ENCODE measurements around the gene TYK2.
"Not testable (repeated sequence)": the region's sequence is repeated elsewhere in the genome, so short reads cannot be mapped to it uniquely, and the experiment has no call there.

Gene TYK2

GRCh38 chr19:10407096-10407495, 26.7 kb upstream of the TYK2 start:
- DNase-seq, result no peak

DNA sequence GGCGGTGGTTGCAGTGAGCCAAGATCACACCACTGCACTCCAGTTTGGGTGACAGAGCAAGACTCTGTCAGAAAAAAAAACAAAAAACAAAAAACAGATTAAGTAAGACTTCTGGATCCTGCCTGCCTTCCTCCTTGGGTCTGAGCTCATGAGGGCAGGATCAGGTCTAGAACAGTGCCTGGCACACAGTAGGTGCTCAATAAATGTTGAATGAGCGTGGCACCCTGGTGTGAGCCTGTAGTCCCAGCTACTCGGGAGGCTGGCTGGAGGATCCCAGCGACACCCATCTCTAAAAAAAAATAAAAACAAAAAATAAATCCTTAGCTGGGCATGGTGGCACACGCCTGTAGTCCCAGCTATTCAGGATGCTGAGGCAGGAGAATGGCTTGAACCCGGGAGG, 25.8 kb upstream of the TYK2 start:
- DNase-seq, result no peak

GRCh38 chr19:10404888-10405820, 24.8 kb upstream of the TYK2 start:
- no peak for DNase-seq

DNA sequence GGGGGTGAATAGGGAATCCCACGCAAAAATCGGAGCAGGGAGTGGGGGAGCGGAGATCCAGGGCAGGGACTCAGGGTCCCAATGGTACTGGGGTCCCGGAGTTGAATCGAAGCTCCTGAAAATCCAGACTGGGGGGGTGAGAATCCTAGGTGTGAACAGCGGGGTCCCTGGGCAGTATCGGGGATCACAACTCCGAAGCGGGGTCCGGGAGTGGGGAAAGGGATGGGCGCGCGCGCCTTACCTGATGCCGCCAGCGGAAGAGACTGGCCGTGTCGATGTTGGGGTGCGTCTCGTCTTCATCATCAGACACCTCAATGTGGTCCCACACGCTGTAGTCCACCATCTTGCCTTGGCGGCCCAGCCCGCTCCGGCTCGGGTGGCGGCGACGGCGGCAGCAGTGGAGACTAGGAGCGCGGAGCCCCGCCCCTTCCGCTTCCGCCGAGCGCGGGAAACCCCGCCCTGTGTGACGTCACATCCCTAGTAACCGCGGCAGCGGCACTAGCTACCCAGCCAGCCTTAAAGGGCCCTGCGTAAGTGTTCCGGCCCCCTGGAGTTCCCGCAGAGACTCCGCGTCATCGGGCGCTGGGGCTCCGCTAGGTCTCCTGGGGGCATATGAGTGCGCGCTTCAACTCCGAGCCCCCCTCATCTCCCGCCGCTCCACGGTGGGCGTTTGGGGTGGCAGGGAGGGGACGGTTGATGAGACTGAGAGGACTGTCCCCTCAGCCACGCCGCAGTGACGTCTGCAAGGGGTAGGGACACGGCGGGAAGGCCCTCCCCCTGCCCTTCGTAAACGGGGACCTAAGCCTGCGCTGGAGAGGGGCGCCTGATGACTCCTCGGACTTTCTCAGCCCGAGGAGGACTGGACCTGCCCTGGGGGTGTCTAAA, 23.0 kb upstream of the TYK2 start, which contains the start of gene CDC37:
TSS of gene CDC37 (minus strand) at position 406 of the 885 bp plus-strand sequence. CDS start at position 343, 63 bp downstream.
- peak; percentile 92 for DNase-seq

- no peak for DNase-seq
Observed at GRCh38 chr19:10402441-10403038, 22.2 kb upstream of the TYK2 start.

GRCh38 chr19:10399878-10400277, 19.5 kb upstream of the TYK2 start:
- no peak for DNase-seq

DNA sequence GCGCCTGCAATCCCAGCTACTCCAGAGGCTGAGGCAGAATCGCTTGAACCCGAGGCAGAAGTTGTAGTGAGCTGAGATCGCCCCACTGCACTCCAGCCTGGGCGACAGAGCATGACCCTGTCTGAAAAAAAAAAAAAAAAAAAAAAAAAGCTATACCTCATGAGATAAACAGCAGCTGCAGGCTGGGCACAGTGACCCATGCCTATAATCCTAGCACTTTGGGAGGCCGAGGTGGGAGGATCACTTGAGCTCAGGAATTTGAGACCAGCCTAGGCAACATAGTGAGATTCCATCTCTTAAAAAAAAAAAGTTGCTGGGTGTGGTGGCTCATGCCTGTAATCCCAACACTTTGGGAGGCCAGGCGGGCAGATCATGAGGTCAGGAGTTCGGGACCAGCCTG, 19.0 kb upstream of the TYK2 start:
- DNase-seq, result not testable (repeated sequence)

GRCh38 chr19:10398819-10399218, 18.4 kb upstream of the TYK2 start:
- DNase-seq, result no peak

GRCh38 chr19:10395917-10396316, 15.5 kb upstream of the TYK2 start:
- DNase-seq, result no peak

- DNase-seq, result no peak
Observed at GRCh38 chr19:10395436-10395835, 15.1 kb upstream of the TYK2 start.

- no peak for DNase-seq
Observed at GRCh38 chr19:10395003-10395402, 14.6 kb upstream of the TYK2 start.

DNA sequence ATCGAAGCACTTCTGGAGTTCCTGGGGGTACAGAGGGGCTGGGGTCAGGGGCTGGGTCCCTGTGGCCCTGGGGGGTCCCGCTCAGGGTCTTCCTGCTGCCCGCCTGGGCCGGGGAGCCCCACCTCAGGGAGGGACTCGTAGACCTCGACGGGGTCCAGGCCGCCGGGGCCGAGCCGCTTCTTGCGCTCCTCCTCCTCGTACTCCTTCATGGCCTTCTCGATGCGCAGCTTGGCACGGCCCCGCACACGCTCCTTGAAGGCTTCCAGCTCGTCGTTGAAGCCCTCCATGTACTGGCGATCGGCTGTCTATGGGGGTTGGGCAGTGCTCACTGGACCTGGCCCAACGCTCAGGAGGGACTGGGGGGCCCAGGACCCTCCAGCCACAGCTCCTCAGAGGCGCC, 12.8 kb upstream of the TYK2 start:
- no peak for DNase-seq

DNA sequence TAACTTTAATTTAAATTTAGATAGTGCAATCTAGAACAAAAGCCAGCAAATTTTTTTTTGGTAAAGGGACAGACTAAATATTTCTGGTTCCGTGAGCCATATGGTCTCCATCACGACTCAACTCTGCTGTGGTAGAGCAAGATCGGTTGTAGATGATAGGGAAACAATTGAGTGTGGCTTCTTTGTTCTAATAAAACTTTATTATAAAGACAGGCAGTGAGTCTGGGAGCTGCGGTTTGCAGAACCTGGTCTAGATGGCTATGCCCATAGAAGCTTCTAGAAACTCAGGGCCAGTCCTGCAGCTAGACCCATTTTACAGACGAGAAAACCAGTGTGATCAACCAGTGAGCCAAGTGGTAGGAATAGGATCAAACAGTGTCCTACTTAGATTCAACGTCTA, 11.7 kb upstream of the TYK2 start:
- no peak for DNase-seq

- peak; percentile 42 for DNase-seq
Observed at GRCh38 chr19:10390652-10391286, 10.4 kb upstream of the TYK2 start.

GRCh38 chr19:10389863-10390262, 9.5 kb upstream of the TYK2 start:
- no peak for DNase-seq

GRCh38 chr19:10388957-10389356, 8.6 kb upstream of the TYK2 start:
- peak; percentile 32 for DNase-seq

DNA sequence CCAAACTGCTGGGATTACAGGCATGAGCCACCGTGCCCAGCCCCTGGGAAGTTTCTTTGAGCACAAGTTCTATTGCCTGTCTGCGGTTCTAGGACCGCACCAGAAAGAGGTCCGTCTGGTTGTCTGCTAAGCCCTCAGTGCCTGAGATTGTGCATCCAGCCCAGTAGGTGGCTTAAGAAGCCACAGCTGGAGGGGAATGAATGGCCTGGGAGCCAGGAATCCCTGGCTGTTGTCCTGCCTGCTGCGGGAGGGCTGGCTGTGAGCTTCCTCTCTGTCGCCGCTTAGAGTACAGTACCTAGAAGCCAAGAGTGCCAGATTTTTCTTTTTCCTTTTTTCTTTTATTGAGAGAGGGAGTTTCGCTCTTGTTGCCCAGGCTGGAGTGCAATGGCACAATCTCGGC, 4.2 kb upstream of the TYK2 start:
- no peak for DNase-seq

GRCh38 chr19:10383223-10383499, 2.8 kb upstream of the TYK2 start:
- not testable (repeated sequence) for DNase-seq

DNA sequence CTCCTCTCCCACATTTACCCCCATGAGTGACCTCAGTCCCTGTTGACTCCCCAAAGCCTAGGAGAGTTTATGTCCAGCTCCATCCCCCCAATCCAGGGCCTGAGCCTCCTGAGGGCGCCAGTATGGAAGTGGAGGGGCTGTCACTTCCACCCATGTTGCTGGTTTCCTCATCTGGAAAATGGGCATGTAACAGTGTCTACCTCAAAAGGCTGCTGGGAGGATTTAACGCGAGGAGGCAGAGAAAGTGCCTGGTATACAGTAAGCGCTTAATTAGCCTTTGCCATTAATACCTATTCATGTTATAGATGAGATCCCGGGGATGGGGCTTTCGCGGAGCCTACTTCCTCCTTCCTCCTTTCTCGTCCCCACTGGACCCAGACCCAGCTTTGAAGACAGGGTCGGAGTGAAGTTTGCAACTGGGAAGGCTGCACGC, 476 bp downstream of the TYK2 start:
- no peak for DNase-seq

GRCh38 chr19:10378124-10378523, 2.2 kb downstream of the TYK2 start:
- DNase-seq, result no peak

- DNase-seq, result not testable (repeated sequence)
Observed at GRCh38 chr19:10377140-10377640, 3.2 kb downstream of the TYK2 start.

- DNase-seq, result no peak
Observed at GRCh38 chr19:10374931-10375330, 5.4 kb downstream of the TYK2 start.

DNA sequence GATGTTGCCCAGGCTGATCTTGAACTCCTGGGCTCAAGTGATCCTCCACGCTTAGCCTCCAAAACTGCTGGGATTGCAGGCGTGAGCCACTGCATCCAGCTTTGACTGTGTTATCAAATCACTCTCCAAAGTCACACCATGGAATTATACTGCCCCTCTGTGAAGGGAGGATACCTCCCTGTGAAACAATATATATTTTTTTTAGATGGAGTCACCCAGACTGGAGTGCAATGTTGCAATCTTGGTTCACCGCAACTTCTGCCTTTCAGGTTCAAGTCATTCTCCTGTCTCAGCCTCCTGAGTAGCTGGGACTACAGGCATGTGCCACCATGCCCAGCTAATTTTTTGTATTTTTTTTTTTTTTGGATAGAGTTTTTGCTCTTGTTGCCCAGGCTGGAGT, 7.7 kb downstream of the TYK2 start:
- DNase-seq, result no peak
